A673 (cell line): ENCODE data around the gene NAPA. TPM values are rescaled to one million over a fixed set of nuclear protein-coding genes. Genes with fewer than 3 reads are reported as not detected.

Experiments
- BruUV-seq: library from RNA; stranded (reverse); fragments of 400-500 nt; replicated peaks from 2 replicates; lab custom pipeline; 2021; lab: Mats Ljungman, UMichigan
- CTCF ChIA-PET: fragments of 300-600 bp; sonication (Branson Sonifier 250); formaldehyde crosslinking; loops from one replicate; lab custom pipeline; 2022; ENCODE audit warnings: antibody characterized with exemption; lab: Charles Lee
- POLR2A ChIA-PET: fragments of 300-600 bp; sonication (Branson Sonifier 250); formaldehyde crosslinking; loops from one replicate; lab custom pipeline; 2022; ENCODE audit warnings: antibody characterized with exemption; ENCODE audit not compliant: low non-redundant PET; lab: Charles Lee
- DNase-seq: peaks from one replicate; pipeline ENCODE4 v3.0.0-alpha.2; 2015; ENCODE audit warnings: low spot score
- H3K27ac ChIP-seq: fragments of 200-600 bp; sonication (generic); 2 replicates; pipeline ENCODE4 v1.5.1; 2016; ENCODE audit warnings: mixed run types, low read depth, mild to moderate bottlenecking, mixed read lengths, antibody characterized with exemption, low read length; ENCODE audit not compliant: poor library complexity, severe bottlenecking
- H3K27me3 ChIP-seq: fragments of 200-600 bp; sonication (generic); replicated peaks from 2 replicates; pipeline ENCODE4 v1.6.1; 2017; ENCODE audit warnings: mixed run types, low read depth, mild to moderate bottlenecking, mixed read lengths, antibody characterized with exemption, low read length; ENCODE audit not compliant: insufficient read depth, poor library complexity
- H3K36me3 ChIP-seq: fragments of 200-600 bp; sonication (generic); 2 replicates; pipeline ENCODE4 v1.6.1; 2016; ENCODE audit warnings: mixed run types, mild to moderate bottlenecking, mixed read lengths, antibody characterized with exemption, low read length; ENCODE audit not compliant: insufficient read depth, poor library complexity, severe bottlenecking
- H3K4me1 ChIP-seq: fragments of 200-600 bp; sonication (generic); 2 replicates; pipeline ENCODE4 v1.6.1; 2017; ENCODE audit warnings: mixed run types, mild to moderate bottlenecking, mixed read lengths, antibody characterized with exemption, low read length; ENCODE audit not compliant: insufficient read depth, poor library complexity, severe bottlenecking
- H3K4me3 ChIP-seq: fragments of 200-600 bp; sonication (generic); 2 replicates; pipeline ENCODE4 v1.5.1; 2016; ENCODE audit warnings: low read depth, mixed run types, mild to moderate bottlenecking, mixed read lengths, low read length; ENCODE audit not compliant: poor library complexity, severe bottlenecking
- H3K9me3 ChIP-seq: fragments of 200-600 bp; sonication (generic); 2 replicates; pipeline ENCODE4 v1.6.1; 2016; ENCODE audit warnings: mixed run types, low read depth, mild to moderate bottlenecking, mixed read lengths, antibody characterized with exemption, low read length; ENCODE audit not compliant: poor library complexity, severe bottlenecking
- EZH2 ChIP-seq: fragments of 200-600 bp; sonication (generic); IDR thresholded peaks from 2 replicates; pipeline ENCODE4 v1.6.1; 2017; ENCODE audit warnings: borderline replicate concordance, low read depth, mild to moderate bottlenecking, mixed read lengths, antibody characterized with exemption, low read length; ENCODE audit not compliant: poor library complexity, severe bottlenecking
- intact Hi-C: fragments of 100-400 bp; cut with micrococcal nuclease; formaldehyde crosslinking; loops from one replicate; pipeline ENCODE4 v1.10.0; 2022; ENCODE audit not compliant: unreplicated experiment
- total RNA-seq: library from RNA; stranded (reverse); gene quantifications from 2 replicates; pipeline ENCODE4 v1.2.3, GENCODE V29; 2021
- TF ChIP-seq, protein P1 (sequence below): fragments of 300-800, 200-600 bp; sonication (generic); conservative IDR thresholded peaks from 2 replicates; pipeline ENCODE4 v1.5.1; 2017; ENCODE audit warnings: low read depth, mild to moderate bottlenecking, antibody characterized with exemption, low read length, moderate library complexity, mixed read lengths

The NAPA gene
- total RNA-seq, 1 experiment from 2014 or later, result 90.9 TPM

DNA sequence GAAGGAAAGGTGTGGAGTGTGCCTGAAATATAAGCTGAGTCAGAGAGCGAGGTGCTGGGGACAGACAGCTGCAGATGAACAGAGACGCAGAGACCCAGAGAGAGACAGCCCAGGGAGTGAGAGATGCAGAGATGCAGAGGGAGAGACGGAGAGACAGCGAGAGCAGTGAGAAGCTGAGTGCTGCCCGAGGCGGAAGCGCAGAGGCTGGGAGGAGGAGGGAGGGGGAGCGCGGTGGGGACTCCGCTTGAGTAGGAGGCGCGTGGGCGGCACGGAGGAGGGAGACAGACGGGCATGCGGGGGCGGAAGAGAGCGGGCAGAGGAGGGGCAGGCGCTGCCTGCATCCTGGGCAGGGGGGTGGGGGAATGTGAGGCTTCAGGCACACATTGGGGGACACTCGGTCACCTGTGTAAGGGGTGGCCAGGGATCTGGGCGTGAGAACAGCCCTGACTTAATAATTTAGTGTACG lies 68.9 kb downstream of the NAPA start:
- H3K4me3 ChIP-seq, result peak overlapping the region; percentile 20

DNA sequence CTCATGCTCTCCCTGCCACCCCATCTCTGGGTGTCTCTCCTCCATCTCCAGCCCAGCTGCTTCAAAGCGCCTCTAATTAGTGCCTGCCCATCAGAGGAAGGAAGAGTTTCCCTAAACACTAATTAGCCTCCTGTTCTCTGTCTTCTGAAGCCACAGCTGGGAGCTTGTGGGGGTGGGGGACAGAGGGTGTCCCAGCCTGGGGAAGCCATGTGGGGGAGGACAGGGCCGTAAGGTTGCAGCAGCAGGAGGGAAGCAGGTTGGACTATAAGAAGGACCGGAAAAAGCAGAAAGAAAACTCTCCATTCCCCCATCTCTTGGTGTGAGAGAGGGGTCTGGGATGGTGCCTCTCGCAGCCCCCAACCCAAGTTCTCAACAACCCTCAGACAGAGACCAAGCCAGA lies 69.3 kb downstream of the NAPA start:
- DNase-seq, result no peak
- H3K4me1 ChIP-seq, result peaks cover 17% of the 10 kb centered on the region
- peak overlapping the region; percentile 20 for H3K4me3 ChIP-seq
- no TSS peak for BruUV-seq
- H3K9me3 ChIP-seq, result no peaks in the 10 kb centered on the region
- intact Hi-C loops, result no loop called here
- H3K27ac ChIP-seq, result no peak overlapping the region
- ChIA-PET CTCF (interaction anchor here (0.7 to 1.2 kb wide), 3 partner anchors 17 to 75 kb away, joined by 3 to 14 read pairs (median 3); partner anchors contain the start of gene KPTN), POLR2A (no interaction called here)
- TF ChIP-seq, protein P1, sequence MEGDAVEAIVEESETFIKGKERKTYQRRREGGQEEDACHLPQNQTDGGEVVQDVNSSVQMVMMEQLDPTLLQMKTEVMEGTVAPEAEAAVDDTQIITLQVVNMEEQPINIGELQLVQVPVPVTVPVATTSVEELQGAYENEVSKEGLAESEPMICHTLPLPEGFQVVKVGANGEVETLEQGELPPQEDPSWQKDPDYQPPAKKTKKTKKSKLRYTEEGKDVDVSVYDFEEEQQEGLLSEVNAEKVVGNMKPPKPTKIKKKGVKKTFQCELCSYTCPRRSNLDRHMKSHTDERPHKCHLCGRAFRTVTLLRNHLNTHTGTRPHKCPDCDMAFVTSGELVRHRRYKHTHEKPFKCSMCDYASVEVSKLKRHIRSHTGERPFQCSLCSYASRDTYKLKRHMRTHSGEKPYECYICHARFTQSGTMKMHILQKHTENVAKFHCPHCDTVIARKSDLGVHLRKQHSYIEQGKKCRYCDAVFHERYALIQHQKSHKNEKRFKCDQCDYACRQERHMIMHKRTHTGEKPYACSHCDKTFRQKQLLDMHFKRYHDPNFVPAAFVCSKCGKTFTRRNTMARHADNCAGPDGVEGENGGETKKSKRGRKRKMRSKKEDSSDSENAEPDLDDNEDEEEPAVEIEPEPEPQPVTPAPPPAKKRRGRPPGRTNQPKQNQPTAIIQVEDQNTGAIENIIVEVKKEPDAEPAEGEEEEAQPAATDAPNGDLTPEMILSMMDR, result no peak
- TF ChIP-seq EZH2, result no peak
- no peaks in the 10 kb centered on the region for H3K36me3 ChIP-seq
- H3K27me3 ChIP-seq, result peaks cover 7% of the 10 kb centered on the region

More for the DNA sequence above, 68.9 kb downstream of the NAPA start:
- Histone ChIP-seq H3K27ac (no peak overlapping the region), H3K36me3 (no peaks in the 10 kb centered on the region), H3K27me3 (peaks cover 7% of the 10 kb centered on the region), H3K4me1 (peaks cover 17% of the 10 kb centered on the region), H3K9me3 (no peaks in the 10 kb centered on the region)
- intact Hi-C loops, result loop anchor here (2.0 kb wide), 1 partner anchor 69 kb away; the partner anchor contains the start of gene NAPA
- DNase-seq, result peak; percentile 67
- POLR2A ChIA-PET, result no interaction called here
- CTCF ChIA-PET, result interaction anchor here (0.7 to 1.2 kb wide), 3 partner anchors 18 to 75 kb away, joined by 3 to 14 read pairs (median 3); partner anchors contain the start of gene KPTN
- no peak for TF ChIP-seq EZH2
- TF ChIP-seq, protein P1, result no peak
- BruUV-seq, result no TSS peak

DNA sequence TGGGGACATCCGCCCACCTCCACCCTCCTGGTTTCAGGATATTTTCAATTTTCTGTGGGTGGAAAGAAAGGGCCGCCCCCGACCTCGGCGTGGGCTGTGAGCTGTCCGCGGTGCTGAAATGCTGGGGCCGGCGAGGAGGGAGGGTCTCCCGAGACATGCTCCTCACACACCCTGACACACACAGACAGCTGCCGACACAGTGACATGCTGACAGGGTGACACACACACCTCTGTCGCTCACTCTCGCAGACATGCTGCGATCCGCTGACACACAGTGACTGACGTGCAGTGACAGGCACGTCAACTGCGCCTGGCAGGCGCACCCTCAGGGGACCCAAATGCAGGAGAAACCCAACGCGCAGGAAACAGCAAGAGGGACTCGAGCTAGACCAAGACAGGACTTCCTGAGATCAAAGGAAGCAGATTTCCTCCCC lies 70.5 kb downstream of the NAPA start:
- TF ChIP-seq, protein P1, result no peak
- no peak for TF ChIP-seq EZH2
- ChIA-PET POLR2A (no interaction called here), CTCF (no interaction called here)
- BruUV-seq, result no TSS peak
- H3K4me3 ChIP-seq, result no peak overlapping the region
- H3K36me3 ChIP-seq, result no peaks in the 10 kb centered on the region
- H3K9me3 ChIP-seq, result no peaks in the 10 kb centered on the region
- H3K4me1 ChIP-seq, result peaks cover 17% of the 10 kb centered on the region
- DNase-seq, result peak; percentile 39
- intact Hi-C loops, result no loop called here
- peaks cover 7% of the 10 kb centered on the region for H3K27me3 ChIP-seq
- H3K27ac ChIP-seq, result no peak overlapping the region
